IPS-18c (cell line): ENCODE measurements around the gene DAP3.
"Not testable (repeated sequence)": the region's sequence is repeated elsewhere in the genome, so short reads cannot be mapped to it uniquely, and the experiment has no call there.

Experiments
- H3K4me3 ChIP-seq: 2 replicates; pipeline ENCODE4 v1.7.0; 2013; ENCODE audit warnings: low read depth, mild to moderate bottlenecking, low read length, moderate library complexity; ENCODE audit not compliant: insufficient read depth
- H3K9me3 ChIP-seq: one replicate; pipeline ENCODE4 v1.6.1; 2013; ENCODE audit warnings: mild to moderate bottlenecking, low read length, moderate library complexity; ENCODE audit not compliant: control insufficient read depth, insufficient read depth

DAP3 gene

GRCh38 chr1:155704414-155704813 is 15.5 kb downstream of the DAP3 start:
- H3K4me3 ChIP-seq, H3K9me3 ChIP-seq: not testable (repeated sequence)

- no peaks in the 10 kb centered on the region for H3K9me3 ChIP-seq
- H3K4me3 ChIP-seq = no peak overlapping the region
Measured at GRCh38 chr1:155706139-155706538, 17.2 kb downstream of the DAP3 start.

GRCh38 chr1:155709391-155709790 is 20.5 kb downstream of the DAP3 start:
- H3K4me3 ChIP-seq = no peak overlapping the region

GRCh38 chr1:155711457-155711856 is 22.6 kb downstream of the DAP3 start:
- H3K4me3 ChIP-seq, H3K9me3 ChIP-seq: not testable (repeated sequence)

More at GRCh38 chr1:155709391-155709790, 20.5 kb downstream of the DAP3 start:
- no peaks in the 10 kb centered on the region for H3K9me3 ChIP-seq

GRCh38 chr1:155712636-155713035 is 23.7 kb downstream of the DAP3 start:
- not testable (repeated sequence) for H3K9me3 ChIP-seq, H3K4me3 ChIP-seq

GRCh38 chr1:155713075-155713474 is 24.2 kb downstream of the DAP3 start:
- H3K4me3 ChIP-seq = no peak overlapping the region

GRCh38 chr1:155715056-155715455 is 26.2 kb downstream of the DAP3 start:
- H3K4me3 ChIP-seq, H3K9me3 ChIP-seq: not testable (repeated sequence)

More at GRCh38 chr1:155713075-155713474, 24.2 kb downstream of the DAP3 start:
- no peaks in the 10 kb centered on the region for H3K9me3 ChIP-seq

GRCh38 chr1:155715777-155716176 is 26.9 kb downstream of the DAP3 start:
- no peak overlapping the region for H3K4me3 ChIP-seq
- H3K9me3 ChIP-seq = no peaks in the 10 kb centered on the region

- H3K9me3 ChIP-seq = no peaks in the 10 kb centered on the region
- no peak overlapping the region for H3K4me3 ChIP-seq
Measured at GRCh38 chr1:155717041-155717440, 28.1 kb downstream of the DAP3 start.

GRCh38 chr1:155718524-155719115 is 29.7 kb downstream of the DAP3 start:
- not testable (repeated sequence) for H3K9me3 ChIP-seq, H3K4me3 ChIP-seq

- H3K4me3 ChIP-seq = no peak overlapping the region
- H3K9me3 ChIP-seq = no peaks in the 10 kb centered on the region
Measured at GRCh38 chr1:155719703-155720102, 30.8 kb downstream of the DAP3 start.

GRCh38 chr1:155725142-155725541 is 36.3 kb downstream of the DAP3 start:
- Histone ChIP-seq H3K9me3 (no peaks in the 10 kb centered on the region), H3K4me3 (no peak overlapping the region)

- H3K9me3 ChIP-seq = no peaks in the 10 kb centered on the region
- H3K4me3 ChIP-seq = no peak overlapping the region
Measured at GRCh38 chr1:155729031-155729898, 40.4 kb downstream of the DAP3 start.

- H3K9me3 ChIP-seq = no peaks in the 10 kb centered on the region
- H3K4me3 ChIP-seq = no peak overlapping the region
Measured at GRCh38 chr1:155740995-155741394, 52.1 kb downstream of the DAP3 start.

GRCh38 chr1:155741908-155742307 is 53.0 kb downstream of the DAP3 start:
- Histone ChIP-seq H3K9me3 (no peaks in the 10 kb centered on the region), H3K4me3 (no peak overlapping the region)

- Histone ChIP-seq H3K9me3 (no peaks in the 10 kb centered on the region), H3K4me3 (peak overlapping the region; percentile 69)
Measured at GRCh38 chr1:155744711-155745283, 55.9 kb downstream of the DAP3 start.

GRCh38 chr1:155745284-155746228 is 56.7 kb downstream of the DAP3 start:
- not testable (repeated sequence) for H3K9me3 ChIP-seq
- peak overlapping the region; percentile 69 for H3K4me3 ChIP-seq
